K562 (cell line): ENCODE measurements around the gene ZNF547.

Source experiments
- FOS ChIP-seq: IDR thresholded peaks from 3 replicates; pipeline ENCODE4 v1.6.1; 2011; ENCODE audit not compliant: insufficient read length; ENCODE audit errors: extremely low read depth
- JUN ChIP-seq, 2 experiments: sonication (generic) in 1 of 2; formaldehyde crosslinking in 1 of 2; IDR thresholded peaks; 2 replicates each; pipeline versions ENCODE4 v1.6.1 to v1.8.0; 2012 to 2022; ENCODE audit warnings: borderline replicate concordance in 2 of 2, mild to moderate bottlenecking in 2 of 2, improper control_type of control experiment in 1 of 2, low read depth in 1 of 2, low read length in 1 of 2, missing genetic modification reagents in 1 of 2
- POLR2A ChIP-seq: fragments of 450-650 bp; conservative IDR thresholded peaks from 2 replicates; pipeline ENCODE4 v1.6.1; 2016
- SUPT5H ChIP-seq: fragments of 450-650 bp; IDR thresholded peaks from 2 replicates; pipeline ENCODE4 v1.6.1; 2016
- TF ChIP-seq, protein P1 (sequence below), 3 experiments: IDR thresholded peaks in 2 of 3; conservative IDR thresholded peaks in 1 of 3; 2 replicates each; pipeline ENCODE4 v1.5.1; 2011 to 2012; ENCODE audit warnings: low read length in 3 of 3, mild to moderate bottlenecking in 3 of 3, control low read depth in 2 of 3, improper control_type of control experiment in 1 of 3, inconsistent platforms in 1 of 3, low read depth in 1 of 3, mixed read lengths in 1 of 3, moderate library complexity in 1 of 3; ENCODE audit not compliant: insufficient read depth in 2 of 3
- TF ChIP-seq, protein P2 (sequence below): IDR thresholded peaks from 2 replicates; pipeline ENCODE4 v1.6.1; 2011; ENCODE audit not compliant: insufficient read length; ENCODE audit errors: extremely low read depth

DNA sequence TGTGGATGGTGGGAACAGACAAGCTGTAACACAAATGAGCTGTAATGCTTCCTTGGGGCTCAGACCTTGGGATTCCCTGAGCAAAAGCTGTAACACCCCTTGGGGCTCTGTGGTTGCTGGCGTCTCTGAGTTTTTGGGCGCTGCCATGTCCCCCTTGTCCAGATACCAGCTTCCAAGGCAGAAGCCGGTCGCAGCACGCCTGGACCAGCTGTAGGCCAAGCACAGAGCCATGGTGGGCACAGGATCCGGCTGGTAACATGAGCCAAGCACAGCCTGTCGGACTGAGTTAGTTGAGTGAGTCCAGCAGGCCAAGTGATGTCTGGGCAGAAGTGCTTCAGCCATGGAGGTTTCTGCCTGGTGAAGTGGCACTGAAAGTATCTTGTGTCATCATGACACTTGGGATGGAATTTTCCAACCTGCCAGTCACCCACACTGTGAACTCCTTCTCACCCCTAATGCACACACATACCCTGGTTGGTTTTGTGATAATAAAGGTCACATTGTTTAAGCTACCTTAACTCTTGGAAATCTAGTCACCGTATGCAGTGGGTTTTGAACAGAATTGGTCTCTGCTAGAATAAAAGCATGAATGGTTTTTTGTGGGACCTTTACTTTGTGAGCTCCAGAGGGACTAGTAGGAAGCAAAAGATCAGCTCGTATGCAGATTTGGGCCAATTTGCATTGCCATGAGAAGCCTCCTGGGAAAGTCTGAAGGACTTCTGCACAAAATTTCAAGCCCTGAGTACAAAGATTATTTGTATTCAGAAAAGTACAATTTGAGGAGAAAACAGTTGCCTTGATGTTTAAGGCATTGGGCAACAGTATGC is 40.6 kb downstream of the ZNF547 start:
- TF ChIP-seq, protein P1, sequence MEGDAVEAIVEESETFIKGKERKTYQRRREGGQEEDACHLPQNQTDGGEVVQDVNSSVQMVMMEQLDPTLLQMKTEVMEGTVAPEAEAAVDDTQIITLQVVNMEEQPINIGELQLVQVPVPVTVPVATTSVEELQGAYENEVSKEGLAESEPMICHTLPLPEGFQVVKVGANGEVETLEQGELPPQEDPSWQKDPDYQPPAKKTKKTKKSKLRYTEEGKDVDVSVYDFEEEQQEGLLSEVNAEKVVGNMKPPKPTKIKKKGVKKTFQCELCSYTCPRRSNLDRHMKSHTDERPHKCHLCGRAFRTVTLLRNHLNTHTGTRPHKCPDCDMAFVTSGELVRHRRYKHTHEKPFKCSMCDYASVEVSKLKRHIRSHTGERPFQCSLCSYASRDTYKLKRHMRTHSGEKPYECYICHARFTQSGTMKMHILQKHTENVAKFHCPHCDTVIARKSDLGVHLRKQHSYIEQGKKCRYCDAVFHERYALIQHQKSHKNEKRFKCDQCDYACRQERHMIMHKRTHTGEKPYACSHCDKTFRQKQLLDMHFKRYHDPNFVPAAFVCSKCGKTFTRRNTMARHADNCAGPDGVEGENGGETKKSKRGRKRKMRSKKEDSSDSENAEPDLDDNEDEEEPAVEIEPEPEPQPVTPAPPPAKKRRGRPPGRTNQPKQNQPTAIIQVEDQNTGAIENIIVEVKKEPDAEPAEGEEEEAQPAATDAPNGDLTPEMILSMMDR (IDR thresholded peaks at IDR 0.05 in 2 of 3, conservative IDR thresholded peaks at IDR 0.05 in 1 of 3; ENCODE audit: insufficient read depth in 2 of 3, low read depth in 1 of 3, low read length in 3 of 3): no peak
- no peak for TF ChIP-seq SUPT5H
- TF ChIP-seq POLR2A: no peak
- TF ChIP-seq JUN (IDR thresholded peaks at IDR 0.05; ENCODE audit: borderline replicate concordance, low read depth, low read length): no peak
- no peak for TF ChIP-seq JUN (CRISPR knock-in tag; IDR thresholded peaks at IDR 0.05; ENCODE audit: borderline replicate concordance)
- TF ChIP-seq, protein P2, sequence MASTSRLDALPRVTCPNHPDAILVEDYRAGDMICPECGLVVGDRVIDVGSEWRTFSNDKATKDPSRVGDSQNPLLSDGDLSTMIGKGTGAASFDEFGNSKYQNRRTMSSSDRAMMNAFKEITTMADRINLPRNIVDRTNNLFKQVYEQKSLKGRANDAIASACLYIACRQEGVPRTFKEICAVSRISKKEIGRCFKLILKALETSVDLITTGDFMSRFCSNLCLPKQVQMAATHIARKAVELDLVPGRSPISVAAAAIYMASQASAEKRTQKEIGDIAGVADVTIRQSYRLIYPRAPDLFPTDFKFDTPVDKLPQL: no peak
- TF ChIP-seq FOS: no peak
